H1 (cell line): ENCODE results near the gene METRNL. TPM values are rescaled to one million over a fixed set of nuclear protein-coding genes. Genes with fewer than 3 reads are reported as not detected.

Experiments used
- CTCF ChIA-PET: fragments of 300-600 bp; sonication (Branson Sonifier 250); formaldehyde crosslinking; loops from one replicate; lab custom pipeline; 2021; ENCODE audit not compliant: partially characterized antibody; lab: Charles Lee
- POLR2A ChIA-PET: fragments of 300-600 bp; sonication (Branson Sonifier 250); formaldehyde crosslinking; loops from one replicate; lab custom pipeline; 2021; ENCODE audit warnings: inconsistent platforms; ENCODE audit not compliant: partially characterized antibody; lab: Charles Lee
- DNase-seq, 2 experiments: peaks; one replicate each; pipeline versions ENCODE4 v3.0.0 to v3.0.0-alpha.2; 2010 to 2022; ENCODE audit warnings: low spot score in 2 of 2, low read depth in 1 of 2, mixed read lengths in 1 of 2
- FAIRE-seq: peaks from 2 replicates; lab custom pipeline; 2011; peaks lifted over from hg19 to GRCh38; lab: Jason Lieb, UNC
- H2AFZ ChIP-seq: 2 replicates; pipeline ENCODE4 v1.8.1; 2012; ENCODE audit warnings: low read length, inconsistent platforms
- H2AK5ac ChIP-seq: 2 replicates; pipeline ENCODE4 v1.6.1; 2013; ENCODE audit warnings: low read depth, low read length
- H2BK120ac ChIP-seq: replicated peaks from 2 replicates; pipeline ENCODE3; 2013; ENCODE audit warnings: low read depth, low read length, inconsistent platforms
- H2BK12ac ChIP-seq: 2 replicates; pipeline ENCODE4 v1.6.1; 2013; ENCODE audit warnings: low read depth, low read length
- H2BK15ac ChIP-seq: 2 replicates; pipeline ENCODE4 v1.6.1; 2013; ENCODE audit warnings: low read length
- H2BK20ac ChIP-seq: 2 replicates; pipeline ENCODE4 v1.6.1; 2013; ENCODE audit warnings: low read length
- H2BK5ac ChIP-seq: 2 replicates; pipeline ENCODE4 v1.6.1; 2013; ENCODE audit warnings: low read depth, low read length
- H3K14ac ChIP-seq: 2 replicates; pipeline ENCODE4 v1.6.1; 2013; ENCODE audit warnings: inconsistent platforms; ENCODE audit not compliant: insufficient read length
- H3K18ac ChIP-seq: 2 replicates; pipeline ENCODE4 v1.6.1; 2013; ENCODE audit warnings: low read length; ENCODE audit errors: extremely low read depth
- H3K23ac ChIP-seq: 2 replicates; pipeline ENCODE4 v1.6.1; 2013; ENCODE audit warnings: inconsistent platforms; ENCODE audit not compliant: insufficient read length
- H3K23me2 ChIP-seq: 2 replicates; pipeline ENCODE4 v1.6.1; 2013; ENCODE audit warnings: low read depth, low read length
- H3K27ac ChIP-seq: 2 replicates; pipeline ENCODE4 v1.6.1; 2011; ENCODE audit warnings: low read depth, low read length, inconsistent platforms
- H3K27me3 ChIP-seq, 4 experiments: replicated peaks in 1 of 4; 1 replicate in 1 of 4; 2 replicates in 3 of 4; pipeline versions ENCODE4 v1.6.1 to v1.8.1; 2011 to 2013; ENCODE audit warnings: low read length in 3 of 4, mild to moderate bottlenecking in 3 of 4, inconsistent platforms in 2 of 4, mixed read lengths in 2 of 4, moderate library complexity in 1 of 4; ENCODE audit not compliant: control insufficient read depth in 3 of 4, insufficient read depth in 3 of 4; ENCODE audit errors: extremely low read depth in 1 of 4
- H3K36me3 ChIP-seq, 4 experiments: 2 replicates each; pipeline versions ENCODE4 v1.6.1 to v1.8.1; 2011 to 2013; ENCODE audit warnings: mild to moderate bottlenecking in 4 of 4, low read length in 3 of 4, moderate library complexity in 2 of 4, control low read depth in 1 of 4, inconsistent platforms in 1 of 4; ENCODE audit not compliant: insufficient read depth in 4 of 4, control insufficient read depth in 2 of 4
- H3K4ac ChIP-seq: replicated peaks from 2 replicates; pipeline ENCODE3; 2013; ENCODE audit warnings: low read length, low read depth, mixed read lengths, inconsistent platforms; ENCODE audit not compliant: insufficient read length
- H3K4me1 ChIP-seq, 4 experiments: replicated peaks in 1 of 4; 1 replicate in 1 of 4; 2 replicates in 3 of 4; pipeline versions ENCODE4 v1.6.1 to v1.8.1; 2011 to 2013; ENCODE audit warnings: low read length in 3 of 4, inconsistent platforms in 2 of 4, mixed read lengths in 1 of 4; ENCODE audit not compliant: insufficient read depth in 4 of 4, control insufficient read depth in 3 of 4
- H3K4me2 ChIP-seq, 2 experiments: 2 replicates each; pipeline versions ENCODE4 v1.6.1 to v1.8.1; 2011 to 2013; ENCODE audit warnings: low read depth in 2 of 2, low read length in 2 of 2, control low read depth in 1 of 2, inconsistent platforms in 1 of 2, mild to moderate bottlenecking in 1 of 2; ENCODE audit not compliant: insufficient read depth in 1 of 2
- H3K4me3 ChIP-seq, 4 experiments: fragments of 200-600, 300-600 bp in 1 of 4; sonication (generic), shearing (Covaris generic), sonication (Bioruptor Twin) in 1 of 4; 2 replicates each; pipeline versions ENCODE4 v1.5.1 to v1.8.1; 2011 to 2016; ENCODE audit warnings: low read length in 4 of 4, low read depth in 3 of 4, control low read depth in 2 of 4, inconsistent platforms in 2 of 4, mild to moderate bottlenecking in 2 of 4, mixed read lengths in 1 of 4, moderate library complexity in 1 of 4; ENCODE audit not compliant: insufficient read depth in 2 of 4; ENCODE audit errors: extremely low read depth in 1 of 4
- H3K56ac ChIP-seq: replicated peaks from 2 replicates; pipeline ENCODE3; 2013; ENCODE audit warnings: low read depth, mild to moderate bottlenecking, mixed read lengths, low read length, inconsistent platforms; ENCODE audit not compliant: insufficient read length
- H3K79me1 ChIP-seq: 2 replicates; pipeline ENCODE4 v1.6.1; 2013; ENCODE audit warnings: low read depth, low read length, control low read depth
- H3K79me2 ChIP-seq, 2 experiments: 2 replicates each; pipeline versions ENCODE4 v1.6.1 to v1.8.1; 2012 to 2013; ENCODE audit warnings: low read length in 2 of 2, mild to moderate bottlenecking in 2 of 2, inconsistent platforms in 1 of 2; ENCODE audit not compliant: insufficient read depth in 2 of 2, control insufficient read depth in 1 of 2
- H3K9ac ChIP-seq, 4 experiments: replicated peaks in 1 of 4; 1 replicate in 1 of 4; 2 replicates in 3 of 4; pipeline versions ENCODE4 v1.6.1 to v1.8.1; 2011 to 2013; ENCODE audit warnings: low read depth in 3 of 4, low read length in 3 of 4, control low read depth in 2 of 4, mild to moderate bottlenecking in 2 of 4, moderate library complexity in 2 of 4, inconsistent platforms in 1 of 4; ENCODE audit errors: extremely low read depth in 1 of 4
- H3K9me3 ChIP-seq, 2 experiments: 2 replicates each; pipeline versions ENCODE4 v1.6.1 to v1.8.1; 2012 to 2013; ENCODE audit warnings: mild to moderate bottlenecking in 2 of 2, moderate library complexity in 2 of 2, control low read depth in 1 of 2, inconsistent platforms in 1 of 2, low read depth in 1 of 2, low read length in 1 of 2, mixed read lengths in 1 of 2; ENCODE audit not compliant: insufficient read depth in 2 of 2
- H4K20me1 ChIP-seq, 2 experiments: replicated peaks in 1 of 2; 2 replicates each; pipeline versions ENCODE3 to v1.8.1; 2011 to 2013; ENCODE audit warnings: inconsistent platforms in 2 of 2, low read length in 2 of 2, mild to moderate bottlenecking in 1 of 2; ENCODE audit not compliant: insufficient read depth in 2 of 2, control insufficient read depth in 1 of 2
- H4K5ac ChIP-seq: 2 replicates; pipeline ENCODE4 v1.6.1; 2013; ENCODE audit warnings: low read length, low read depth, mixed read lengths, inconsistent platforms; ENCODE audit not compliant: insufficient read length
- H4K8ac ChIP-seq: 2 replicates; pipeline ENCODE4 v1.8.0; 2013; ENCODE audit warnings: mild to moderate bottlenecking, moderate library complexity, low read length, inconsistent platforms; ENCODE audit not compliant: insufficient read depth; ENCODE audit errors: extremely low read depth
- H4K91ac ChIP-seq: replicated peaks from 2 replicates; pipeline ENCODE3; 2013; ENCODE audit warnings: low read length, mixed read lengths, inconsistent platforms; ENCODE audit not compliant: insufficient read length
- ASH2L ChIP-seq: fragments of 200-600, 300-600 bp; sonication (generic); IDR thresholded peaks from one replicate; pipeline ENCODE4 v1.7.1; 2017; ENCODE audit warnings: low read length
- CTCF ChIP-seq, 3 experiments: IDR thresholded peaks; 1 replicate in 2 of 3; 2 replicates in 1 of 3; pipeline versions ENCODE4 v1.5.1 to v1.6.1; 2011; ENCODE audit warnings: low read length in 3 of 3, mild to moderate bottlenecking in 3 of 3, inconsistent platforms in 2 of 3, low read depth in 1 of 3, moderate library complexity in 1 of 3; ENCODE audit not compliant: insufficient read depth in 1 of 3; ENCODE audit errors: control extremely low read depth in 1 of 3
- HDAC2 ChIP-seq, 2 experiments: fragments of 300-600 bp in 1 of 2; sonication (generic) in 1 of 2; IDR thresholded peaks; 2 replicates each; pipeline ENCODE4 v1.6.1; 2011 to 2012; ENCODE audit warnings: low read depth in 2 of 2, low read length in 2 of 2, mild to moderate bottlenecking in 2 of 2, moderate library complexity in 2 of 2, borderline replicate concordance in 1 of 2, inconsistent platforms in 1 of 2
- KDM4A ChIP-seq: IDR thresholded peaks from one replicate; pipeline ENCODE4 v1.7.1; 2012; ENCODE audit warnings: low read depth, mild to moderate bottlenecking, moderate library complexity, low read length, inconsistent platforms; ENCODE audit not compliant: severe bottlenecking
- MAX ChIP-seq: IDR thresholded peaks from 2 replicates; pipeline ENCODE4 v1.6.1; 2012; ENCODE audit warnings: inconsistent platforms
- RBBP5 ChIP-seq: IDR thresholded peaks from 2 replicates; pipeline ENCODE4 v1.7.1; 2012; ENCODE audit warnings: low read depth, mild to moderate bottlenecking, inconsistent platforms, low read length, moderate library complexity, borderline replicate concordance
- SAP30 ChIP-seq: fragments of 300-600 bp; sonication (generic); IDR thresholded peaks from 2 replicates; pipeline ENCODE4 v1.7.1; 2012; ENCODE audit warnings: low read length, moderate library complexity, mild to moderate bottlenecking, inconsistent platforms; ENCODE audit not compliant: insufficient read depth, insufficient replicate concordance
- SP2 ChIP-seq: IDR thresholded peaks from 2 replicates; pipeline ENCODE4 v1.6.1; 2012; ENCODE audit warnings: mild to moderate bottlenecking, low read length, inconsistent platforms
- WGBS, 2 experiments: shearing (Covaris generic) in 1 of 2; methylation state at CpG; one replicate each; pipeline versions ENCODE4 v1.1.6 to v1.1.7; 2013 to 2015; ENCODE audit warnings: low lambda C conversion rate in 2 of 2, mixed read lengths in 2 of 2, inconsistent platforms in 1 of 2, low coverage in 1 of 2, missing lambda C conversion rate in 1 of 2; ENCODE audit not compliant: insufficient replicate concordance in 2 of 2, insufficient coverage in 1 of 2, insufficient read length in 1 of 2; ENCODE audit errors: extremely low coverage in 1 of 2, missing lambda C conversion rate in 1 of 2; 5-methylcytosine and 5-hydroxymethylcytosine counted together
- polyA plus RNA-seq, 7 experiments: library from polyadenylated mRNA; depleted of rRNA in 3 of 7; stranded (reverse) in 5 of 7; unstranded in 2 of 7; fragments of >200 nt in 5 of 7; fragments of 200-250 nt in 2 of 7; gene quantifications; 1 replicate in 5 of 7; 2 replicates in 1 of 7; 4 replicates in 1 of 7; pipeline versions ENCODE4 v1.2.1 to v1.2.3, GENCODE V29; 2011 to 2013; ENCODE audit warnings: missing spikeins in 2 of 7, mixed read lengths in 2 of 7
- total RNA-seq: library from RNA; stranded (reverse); fragmentation: NEBNext Ultra II Directional; extraction: Animal tissue kit (Norgen Biotek cat#: 25700); gene quantifications from 2 replicates; pipeline ENCODE4 v1.2.1, GENCODE V29; 2021

Gene METRNL
- total and polyA plus RNA-seq, 2 of the 8 experiments (the other 6 are each of a cell fraction or from before 2014, with no cell fraction given): 13.9 to 14.2 TPM

DNA sequence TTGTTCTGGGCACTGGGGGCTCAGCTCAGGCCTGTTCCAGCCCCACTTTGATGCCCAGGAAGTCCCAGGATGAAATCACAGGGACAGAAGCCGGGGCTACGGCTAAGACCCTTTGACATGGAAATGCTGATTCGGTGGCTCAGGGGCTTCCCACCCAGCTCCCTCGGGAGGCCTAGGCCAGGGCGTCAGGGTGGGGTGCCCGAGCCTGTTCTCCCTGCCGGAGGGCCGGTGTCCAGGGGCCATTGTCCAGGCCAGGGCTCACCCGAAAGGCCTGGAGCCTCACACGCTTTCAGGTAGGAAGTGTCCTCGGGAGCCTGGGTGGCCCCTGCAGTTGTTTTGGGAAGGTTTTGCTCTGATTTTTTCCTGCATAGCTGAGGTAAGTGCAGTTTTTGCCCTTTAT is 34.0 kb downstream of the METRNL start:
- H4K20me1 ChIP-seq: no peaks in the 10 kb centered on the region
- no peak overlapping the region for H2AFZ ChIP-seq
- H3K14ac ChIP-seq: no peak overlapping the region
- POLR2A ChIA-PET: no interaction called here
- H3K79me2 ChIP-seq: no peaks in the 10 kb centered on the region
- H2BK120ac ChIP-seq: no peak overlapping the region
- H3K4me3 ChIP-seq: no peak overlapping the region
- peaks cover 14 to 66% of the 10 kb centered on the region in 2 experiments; a peak in 3 of 4 replicates for H3K9me3 ChIP-seq
- H4K5ac ChIP-seq: no peak overlapping the region
- no peak for TF ChIP-seq RBBP5
- no peak for TF ChIP-seq MAX
- TF ChIP-seq KDM4A: no peak
- TF ChIP-seq SAP30: no peak
- no peak for TF ChIP-seq HDAC2 (IDR thresholded peaks at IDR 0.05; ENCODE audit: borderline replicate concordance in 1 of 2, low read depth in 2 of 2, low read length in 2 of 2)
- TF ChIP-seq ASH2L: no peak
- TF ChIP-seq CTCF (IDR thresholded peaks at IDR 0.05; ENCODE audit: control extremely low read depth in 1 of 3, insufficient read depth in 1 of 3, low read depth in 1 of 3, low read length in 3 of 3): no peak
- no peak for TF ChIP-seq SP2
- H3K56ac ChIP-seq: no peak overlapping the region
- no peak overlapping the region for H2BK5ac ChIP-seq
- no peak overlapping the region for H3K9ac ChIP-seq
- 83% methylated on average over 11 of the region's 11 CpGs; no CpG with 5 or more reads in 1 of the 2 experiments for WGBS, 2 experiments
- H3K36me3 ChIP-seq: no peaks in the 10 kb centered on the region
- H3K4me2 ChIP-seq: no peak overlapping the region
- H3K23ac ChIP-seq: no peak overlapping the region
- 0 out of 7 replicates have a peak, but pooled peaks cover 0 to 2% (median 0%) of the 10 kb centered on the region in 4 experiments for H3K27me3 ChIP-seq
- CTCF ChIA-PET: interaction anchor here (1.1 kb wide), 1 partner anchor 15 kb away, joined by 3 read pairs; no protein-coding TSS in a partner anchor
- no peak overlapping the region for H2BK12ac ChIP-seq
- no peak overlapping the region for H2AK5ac ChIP-seq
- H3K18ac ChIP-seq: no peak overlapping the region
- H3K23me2 ChIP-seq: no peaks in the 10 kb centered on the region
- no peaks in the 10 kb centered on the region; the same call in 1 of the 2 replicates for H3K79me1 ChIP-seq
- FAIRE-seq (no peak), DNase-seq (no peak)
- H2BK15ac ChIP-seq: no peak overlapping the region
- no peak overlapping the region for H3K4ac ChIP-seq
- H2BK20ac ChIP-seq: no peak overlapping the region
- peaks cover 0 to 5% (median 0%) of the 10 kb centered on the region in 4 experiments; a peak in 1 of 7 replicates for H3K4me1 ChIP-seq
- no peak overlapping the region for H3K27ac ChIP-seq
- no peak overlapping the region for H4K91ac ChIP-seq
- H4K8ac ChIP-seq: no peak overlapping the region
